Measurements from ENCODE around the gene PKD2L1.
A peak's percentile ranks its signal among the peaks of the same experiment; 100 is the strongest.
"Not testable (repeated sequence)": the region's sequence is repeated elsewhere in the genome, so short reads cannot be mapped to it uniquely, and the experiment has no call there.

Gene PKD2L1

GRCh38 chr10:100330079-100330478 lies at the start of gene PKD2L1:
TSS of gene PKD2L1 (minus strand) at chr10:100330228. CDS start at chr10:100330103, 125 bp downstream.
- no peak for TF ChIP-seq CTCF (conservative IDR thresholded peaks at IDR 0.05; ENCODE audit: low read length)
- DNase-seq (ENCODE audit: low read depth) = no peak
- H3K4me3 ChIP-seq (ENCODE audit: low read length) = no peak within 1 kb of the TSS

- H3K4me3 ChIP-seq (ENCODE audit: low read length) = no peak overlapping the region
- no peak for TF ChIP-seq CTCF (conservative IDR thresholded peaks at IDR 0.05; ENCODE audit: low read length)
- DNase-seq (ENCODE audit: low read depth) = no peak
These were observed 47.8 kb upstream of the PKD2L1 start for GRCh38 chr10:100377830-100378229.

GRCh38 chr10:100376656-100377055 lies 46.6 kb upstream of the PKD2L1 start:
- not testable (repeated sequence) for DNase-seq (ENCODE audit: low read depth); H3K4me3 ChIP-seq (ENCODE audit: low read length)

GRCh38 chr10:100374677-100375353 lies 44.8 kb upstream of the PKD2L1 start:
- not testable (repeated sequence) for DNase-seq (ENCODE audit: low read depth)
- peak overlapping the region; percentile 80 for H3K4me3 ChIP-seq (ENCODE audit: low read length)

GRCh38 chr10:100374200-100374655 lies 44.2 kb upstream of the PKD2L1 start:
- no peak for TF ChIP-seq CTCF (conservative IDR thresholded peaks at IDR 0.05; ENCODE audit: low read length)
- DNase-seq (ENCODE audit: low read depth) = no peak

GRCh38 chr10:100373298-100374199 lies 43.5 kb upstream of the PKD2L1 start:
- peak overlapping the region; percentile 80 for H3K4me3 ChIP-seq (ENCODE audit: low read length)

More at GRCh38 chr10:100374200-100374655, 44.2 kb upstream of the PKD2L1 start:
- peak overlapping the region; percentile 80 for H3K4me3 ChIP-seq (ENCODE audit: low read length)

GRCh38 chr10:100372415-100373297 lies 42.6 kb upstream of the PKD2L1 start:
- TF ChIP-seq CTCF (conservative IDR thresholded peaks at IDR 0.05; ENCODE audit: low read length) = no peak
- H3K4me3 ChIP-seq (ENCODE audit: low read length) = peak overlapping the region; percentile 80
- no peak for DNase-seq (ENCODE audit: low read depth)

More at GRCh38 chr10:100373298-100374199, 43.5 kb upstream of the PKD2L1 start:
- DNase-seq (ENCODE audit: low read depth) = peak; percentile 99
- no peak for TF ChIP-seq CTCF (conservative IDR thresholded peaks at IDR 0.05; ENCODE audit: low read length)
